GM10266 (cell line): ENCODE data around the gene OR52I2.

ENCODE experiments used
- DNase-seq: peaks from one replicate; pipeline ENCODE4 v3.0.0; 2012; ENCODE audit errors: extremely low spot score
- CTCF ChIP-seq: IDR thresholded peaks from 2 replicates; pipeline ENCODE4 v1.5.1; 2012; ENCODE audit warnings: mild to moderate bottlenecking, low read depth; ENCODE audit not compliant: control insufficient read depth, insufficient read depth; ENCODE audit errors: missing control alignments

The OR52I2 gene

GRCh38 chr11:4578624-4579023, 2.9 kb upstream of the OR52I2 start:
- TF ChIP-seq CTCF = no peak
- DNase-seq = no peak

GRCh38 chr11:4580124-4580523, 1.4 kb upstream of the OR52I2 start:
- TF ChIP-seq CTCF = no peak
- DNase-seq = no peak

- TF ChIP-seq CTCF = no peak
- no peak for DNase-seq
Observed at GRCh38 chr11:4589017-4589416, 7.5 kb downstream of the OR52I2 start.

GRCh38 chr11:4593739-4594138, 12.2 kb downstream of the OR52I2 start, which contains the start of gene OR52I1:
Gene OR52I1 (plus strand): TSS chr11:4594039. CDS start chr11:4594039, 0 bp downstream.
- TF ChIP-seq CTCF = no peak
- no peak for DNase-seq

GRCh38 chr11:4605057-4605456, 23.5 kb downstream of the OR52I2 start:
- DNase-seq = no peak

GRCh38 chr11:4606231-4607015, 24.9 kb downstream of the OR52I2 start:
- no peak for TF ChIP-seq CTCF
- no peak for DNase-seq

More at GRCh38 chr11:4605057-4605456, 23.5 kb downstream of the OR52I2 start:
- no peak for TF ChIP-seq CTCF

- no peak for DNase-seq
- TF ChIP-seq CTCF = no peak
Observed at GRCh38 chr11:4607096-4607495, 25.6 kb downstream of the OR52I2 start.
